Thymus (tissue), 11 donors: ENCODE data around the gene PCNT. TPM values are rescaled to one million over a fixed set of nuclear protein-coding genes. Genes with fewer than 3 reads are reported as not detected.
"Not testable (repeated sequence)": the region's sequence is repeated elsewhere in the genome, so short reads cannot be mapped to it uniquely, and the experiment has no call there.

ENCODE experiments used
- DNase-seq, 9 donors: peaks; one replicate each; pipeline ENCODE4 v3.0.0-alpha.2; 2013; ENCODE audit warnings: low spot score in 9 of 9, low read depth in 6 of 9, missing footprints in 1 of 9
- H3K27ac ChIP-seq, 2 donors: one replicate each; pipeline ENCODE4 v1.5.1; 2013; ENCODE audit warnings: control low read depth in 1 of 2, low read depth in 1 of 2, low read length in 1 of 2, mild to moderate bottlenecking in 1 of 2, moderate library complexity in 1 of 2
- H3K27me3 ChIP-seq, 2 donors: one replicate each; pipeline ENCODE4 v1.5.1; 2013; ENCODE audit warnings: low read length in 1 of 2; ENCODE audit not compliant: control insufficient read depth in 2 of 2, insufficient read depth in 1 of 2
- H3K36me3 ChIP-seq, 2 donors: one replicate each; pipeline ENCODE4 v1.5.1; 2013; ENCODE audit warnings: low read length in 1 of 2, mild to moderate bottlenecking in 1 of 2, moderate library complexity in 1 of 2; ENCODE audit not compliant: control insufficient read depth in 2 of 2, insufficient read depth in 2 of 2
- H3K4me1 ChIP-seq, 2 donors: one replicate each; pipeline ENCODE4 v1.5.1; 2013; ENCODE audit warnings: low read length in 2 of 2; ENCODE audit not compliant: control insufficient read depth in 2 of 2, insufficient read depth in 2 of 2
- H3K4me3 ChIP-seq, 2 donors: one replicate each; pipeline ENCODE4 v1.5.1; 2013; ENCODE audit warnings: low read length in 2 of 2, control low read depth in 1 of 2, mild to moderate bottlenecking in 1 of 2
- H3K9me3 ChIP-seq, 2 donors: one replicate each; pipeline ENCODE4 v1.5.1; 2013; ENCODE audit warnings: low read length in 1 of 2, mild to moderate bottlenecking in 1 of 2; ENCODE audit not compliant: control insufficient read depth in 2 of 2, insufficient read depth in 1 of 2
- WGBS: extraction: QIAGEN DNeasy Blood & Tissue Kit; methylation state at CpG from one replicate; pipeline ENCODE4 v1.1.7; 2013; 5-methylcytosine and 5-hydroxymethylcytosine counted together
- polyA plus RNA-seq: library from polyadenylated mRNA; stranded (reverse); fragments of 200-250 nt; gene quantifications from one replicate; pipeline ENCODE4 v1.2.3, GENCODE V29; 2013
- total RNA-seq: library from RNA; stranded (reverse); fragments of 120-200 nt; gene quantifications from one replicate; pipeline ENCODE4 v1.2.4, GENCODE V29; 2013
- donor health status: healthy.

The PCNT gene
- total and polyA plus RNA-seq, 2 donors = 16.7 to 20.7 TPM

GRCh38 chr21:46426313-46427046 lies 102.5 kb downstream of the PCNT start:
- Histone ChIP-seq H3K27ac (peak overlapping the region in 1 of 2 donors; percentile 98), H3K9me3 (peaks cover 0 to 3% of the 10 kb centered on the region in 2 donors), H3K4me3 (no peak overlapping the region), H3K4me1 (peaks cover 2 to 50% of the 10 kb centered on the region in 2 donors), H3K27me3 (no peaks in the 10 kb centered on the region), H3K36me3 (peaks cover 51 to 63% of the 10 kb centered on the region in 2 donors)
- 98% methylated on average over 22 of the region's 22 CpGs for WGBS
- DNase-seq = no peak

GRCh38 chr21:46427516-46427915 lies 103.6 kb downstream of the PCNT start:
- DNase-seq = no peak
- Histone ChIP-seq H3K4me3 (no peak overlapping the region), H3K9me3 (peaks cover 0 to 3% of the 10 kb centered on the region in 2 donors), H3K27me3 (no peaks in the 10 kb centered on the region), H3K36me3 (peaks cover 53 to 65% of the 10 kb centered on the region in 2 donors), H3K4me1 (peaks cover 2 to 44% of the 10 kb centered on the region in 2 donors), H3K27ac (no peak overlapping the region)
- 98% methylated on average over 14 of the region's 14 CpGs for WGBS

GRCh38 chr21:46428286-46428685 lies 104.3 kb downstream of the PCNT start:
- Histone ChIP-seq H3K4me1 (peaks cover 2 to 36% of the 10 kb centered on the region in 2 donors), H3K27ac (no peak overlapping the region), H3K36me3 (peaks cover 55 to 71% of the 10 kb centered on the region in 2 donors), H3K4me3 (no peak overlapping the region), H3K27me3 (no peaks in the 10 kb centered on the region), H3K9me3 (peaks cover 0 to under 1% of the 10 kb centered on the region in 2 donors)
- no peak for DNase-seq
- 92% methylated on average over 23 of the region's 23 CpGs for WGBS

GRCh38 chr21:46428987-46429710 lies 105.2 kb downstream of the PCNT start:
- 98% methylated on average over 44 of the region's 44 CpGs for WGBS
- H3K9me3 ChIP-seq = no peaks in the 10 kb centered on the region
- peaks cover 57 to 75% of the 10 kb centered on the region in 2 donors for H3K36me3 ChIP-seq
- no peaks in the 10 kb centered on the region for H3K27me3 ChIP-seq
- H3K4me1 ChIP-seq = peaks cover 2 to 29% of the 10 kb centered on the region in 2 donors
- no peak overlapping the region for H3K27ac ChIP-seq
- no peak overlapping the region for H3K4me3 ChIP-seq
- DNase-seq = no peak

GRCh38 chr21:46429754-46430681 lies 106.1 kb downstream of the PCNT start:
- DNase-seq = no peak
- WGBS = 94% methylated on average over 31 of the region's 31 CpGs

GRCh38 chr21:46431448-46431847 lies 107.5 kb downstream of the PCNT start:
- no peak overlapping the region for H3K4me3 ChIP-seq
- 95% methylated on average over 21 of the region's 21 CpGs for WGBS
- H3K27ac ChIP-seq = peak overlapping the region in 1 of 2 donors; percentile 32
- H3K27me3 ChIP-seq = no peaks in the 10 kb centered on the region
- no peak for DNase-seq
- H3K9me3 ChIP-seq = no peaks in the 10 kb centered on the region
- H3K4me1 ChIP-seq = peaks cover 0 to 12% of the 10 kb centered on the region in 2 donors
- H3K36me3 ChIP-seq = peaks cover 70 to 78% of the 10 kb centered on the region in 2 donors

More at GRCh38 chr21:46429754-46430681, 106.1 kb downstream of the PCNT start:
- Histone ChIP-seq H3K27ac (peak overlapping the region in 1 of 2 donors; percentile 32), H3K27me3 (no peaks in the 10 kb centered on the region), H3K9me3 (no peaks in the 10 kb centered on the region), H3K4me3 (no peak overlapping the region), H3K4me1 (peaks cover under 1 to 22% of the 10 kb centered on the region in 2 donors), H3K36me3 (peaks cover 63 to 84% of the 10 kb centered on the region in 2 donors)

GRCh38 chr21:46431884-46432488 lies 108.0 kb downstream of the PCNT start:
- H3K9me3 ChIP-seq = peaks cover 0 to 5% of the 10 kb centered on the region in 2 donors
- H3K4me3 ChIP-seq = no peak overlapping the region
- peak overlapping the region; percentile 8 to 11 for H3K27ac ChIP-seq
- WGBS = 90% methylated on average over 22 of the region's 22 CpGs
- no peak for DNase-seq
- H3K36me3 ChIP-seq = peaks cover 75 to 83% of the 10 kb centered on the region in 2 donors
- H3K27me3 ChIP-seq = no peaks in the 10 kb centered on the region
- peaks cover 0 to 16% of the 10 kb centered on the region in 2 donors for H3K4me1 ChIP-seq

- H3K4me3 ChIP-seq, H3K9me3 ChIP-seq, DNase-seq, H3K27me3 ChIP-seq, H3K27ac ChIP-seq: not testable (repeated sequence)
- 94% methylated on average over 11 of the region's 11 CpGs for WGBS
- Histone ChIP-seq H3K36me3 (peaks cover 73 to 84% of the 10 kb centered on the region in 2 donors), H3K4me1 (peaks cover 0 to 19% of the 10 kb centered on the region in 2 donors)
These were observed 109.2 kb downstream of the PCNT start for GRCh38 chr21:46433116-46433515.
